OCI-LY3 (cell line): ENCODE measurements around the gene WDR83.

ENCODE experiments used
- H2AFZ ChIP-seq: fragments of 200-600, 300-600 bp; shearing (Covaris generic); 2 replicates; pipeline ENCODE4 v1.6.0; 2014; ENCODE audit warnings: antibody characterized with exemption, low read depth, low read length
- H3K27ac ChIP-seq: fragments of 200-600, 300-600 bp; sonication (generic); 2 replicates; pipeline ENCODE4 v1.5.1; 2014; ENCODE audit warnings: mild to moderate bottlenecking, low read length, moderate library complexity, mixed read lengths
- H3K27me3 ChIP-seq: fragments of 200-600, 300-600 bp; sonication (generic); 2 replicates; pipeline ENCODE4 v1.6.1; 2014; ENCODE audit warnings: low read depth, low read length, mixed read lengths
- H3K36me3 ChIP-seq: fragments of 200-600, 300-600 bp; sonication (generic); replicated peaks from 2 replicates; pipeline ENCODE3; 2014; ENCODE audit warnings: low read depth, low read length, mixed read lengths
- H3K4me1 ChIP-seq: fragments of 300-600, 200-600 bp; sonication (generic); 2 replicates; pipeline ENCODE4 v1.6.1; 2014; ENCODE audit warnings: low read length, mixed read lengths
- H3K4me2 ChIP-seq: fragments of 200-600, 300-600 bp; sonication (generic); 2 replicates; pipeline ENCODE4 v1.6.1; 2014; ENCODE audit warnings: low read length, mixed read lengths
- H3K4me3 ChIP-seq: fragments of 300-600, 200-600 bp; sonication (generic); 2 replicates; pipeline ENCODE4 v1.5.1; 2014; ENCODE audit warnings: antibody characterized with exemption, mild to moderate bottlenecking, low read length, moderate library complexity
- H3K79me2 ChIP-seq: fragments of 300-600, 200-600 bp; shearing (Covaris generic); 2 replicates; pipeline ENCODE4 v1.6.1; 2014; ENCODE audit warnings: mild to moderate bottlenecking, low read length, mixed read lengths
- H3K9ac ChIP-seq: fragments of 300-600, 200-600 bp; shearing (Covaris generic); 2 replicates; pipeline ENCODE4 v1.6.0; 2014; ENCODE audit warnings: mild to moderate bottlenecking, low read length, moderate library complexity
- H3K9me3 ChIP-seq: fragments of 200-600, 300-600 bp; shearing (Covaris generic); 2 replicates; pipeline ENCODE4 v1.6.1; 2014; ENCODE audit warnings: low read length, mixed read lengths; ENCODE audit not compliant: insufficient read depth
- H4K20me1 ChIP-seq: fragments of 200-600, 300-600 bp; sonication (generic); 2 replicates; pipeline ENCODE4 v1.6.1; 2016; ENCODE audit warnings: low read length, mixed read lengths; ENCODE audit not compliant: insufficient read depth
- EZH2phosphoT487 ChIP-seq: fragments of 200-600 bp; shearing (Covaris generic); IDR thresholded peaks from 2 replicates; pipeline ENCODE4 v1.6.1; 2018; ENCODE audit warnings: antibody characterized with exemption, mixed run types, low read depth
- TF ChIP-seq, protein P1 (sequence below): fragments of 200-600, 300-600 bp; sonication (generic); IDR thresholded peaks from 2 replicates; pipeline ENCODE4 v1.5.1; 2014; ENCODE audit warnings: antibody characterized with exemption, low read length, low read depth

WDR83 gene

DNA sequence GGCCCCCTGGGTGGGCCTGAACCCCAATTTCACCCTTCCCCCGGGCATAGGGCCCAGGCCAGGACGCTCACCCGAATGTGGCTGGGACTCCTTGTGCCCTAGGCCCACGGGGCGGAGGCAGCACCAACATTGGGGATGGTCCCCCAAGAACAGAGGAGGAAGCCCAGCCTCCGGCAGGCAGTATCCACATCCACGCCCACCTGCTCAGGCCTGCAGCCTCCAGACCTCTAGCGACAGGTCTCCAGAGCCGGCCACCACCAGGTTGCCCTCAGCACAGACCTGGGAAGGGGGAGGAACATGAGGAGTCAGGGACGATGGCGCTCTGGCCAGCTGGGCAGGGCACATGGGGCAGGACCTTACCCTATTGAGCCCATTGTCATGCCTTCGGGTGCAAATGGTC is 22.4 kb downstream of the WDR83 start:
- Histone ChIP-seq H3K4me1 (no peaks in the 10 kb centered on the region), H3K27ac (no peak overlapping the region), H3K9ac (no peak overlapping the region), H4K20me1 (no peaks in the 10 kb centered on the region), H2AFZ (no peak overlapping the region), H3K4me3 (no peak overlapping the region), H3K9me3 (no peaks in the 10 kb centered on the region), H3K36me3 (no peaks in the 10 kb centered on the region), H3K27me3 (no peaks in the 10 kb centered on the region), H3K4me2 (no peak overlapping the region), H3K79me2 (no peaks in the 10 kb centered on the region)
- TF ChIP-seq, protein P1, sequence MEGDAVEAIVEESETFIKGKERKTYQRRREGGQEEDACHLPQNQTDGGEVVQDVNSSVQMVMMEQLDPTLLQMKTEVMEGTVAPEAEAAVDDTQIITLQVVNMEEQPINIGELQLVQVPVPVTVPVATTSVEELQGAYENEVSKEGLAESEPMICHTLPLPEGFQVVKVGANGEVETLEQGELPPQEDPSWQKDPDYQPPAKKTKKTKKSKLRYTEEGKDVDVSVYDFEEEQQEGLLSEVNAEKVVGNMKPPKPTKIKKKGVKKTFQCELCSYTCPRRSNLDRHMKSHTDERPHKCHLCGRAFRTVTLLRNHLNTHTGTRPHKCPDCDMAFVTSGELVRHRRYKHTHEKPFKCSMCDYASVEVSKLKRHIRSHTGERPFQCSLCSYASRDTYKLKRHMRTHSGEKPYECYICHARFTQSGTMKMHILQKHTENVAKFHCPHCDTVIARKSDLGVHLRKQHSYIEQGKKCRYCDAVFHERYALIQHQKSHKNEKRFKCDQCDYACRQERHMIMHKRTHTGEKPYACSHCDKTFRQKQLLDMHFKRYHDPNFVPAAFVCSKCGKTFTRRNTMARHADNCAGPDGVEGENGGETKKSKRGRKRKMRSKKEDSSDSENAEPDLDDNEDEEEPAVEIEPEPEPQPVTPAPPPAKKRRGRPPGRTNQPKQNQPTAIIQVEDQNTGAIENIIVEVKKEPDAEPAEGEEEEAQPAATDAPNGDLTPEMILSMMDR, result no peak
- no peak for TF ChIP-seq EZH2phosphoT487

DNA sequence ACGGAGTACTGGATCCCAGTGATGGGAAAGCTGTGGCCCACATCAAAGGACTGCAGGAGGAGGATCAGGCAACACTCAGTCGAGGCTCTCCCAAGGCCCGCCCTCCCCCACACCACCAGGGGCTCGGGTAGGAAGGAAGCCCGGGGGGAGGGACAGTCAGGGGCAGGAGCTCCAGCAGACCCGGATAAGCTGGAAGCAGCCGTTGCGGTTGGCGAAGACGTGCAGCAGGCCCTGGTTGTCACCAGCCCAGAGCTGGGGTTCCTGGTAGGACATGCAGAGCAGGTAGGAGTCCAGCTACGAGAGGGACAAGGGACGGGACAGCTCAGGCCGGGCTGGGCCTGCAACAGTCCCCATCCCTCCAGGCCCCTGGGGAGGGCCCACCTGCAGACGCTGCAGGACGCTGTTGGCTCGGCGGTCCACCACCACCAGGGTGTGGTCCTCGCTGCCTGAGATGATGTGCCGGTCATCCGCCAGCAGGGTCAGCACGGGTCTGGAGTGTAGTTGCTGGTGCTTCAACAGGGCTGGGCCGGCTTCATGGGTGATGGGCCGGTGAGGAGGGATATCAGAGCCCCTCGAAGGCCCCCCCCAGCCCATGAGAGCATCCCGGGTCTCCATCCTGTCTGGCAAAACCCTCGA is 23.1 kb downstream of the WDR83 start:
- Histone ChIP-seq H3K4me2 (no peak overlapping the region), H3K27me3 (no peaks in the 10 kb centered on the region), H3K4me3 (no peak overlapping the region), H3K79me2 (no peaks in the 10 kb centered on the region), H3K9me3 (no peaks in the 10 kb centered on the region), H3K36me3 (no peaks in the 10 kb centered on the region), H3K4me1 (no peaks in the 10 kb centered on the region), H4K20me1 (no peaks in the 10 kb centered on the region), H3K27ac (no peak overlapping the region), H2AFZ (no peak overlapping the region), H3K9ac (no peak overlapping the region)
- TF ChIP-seq EZH2phosphoT487, result no peak
- TF ChIP-seq, protein P1, result no peak

DNA sequence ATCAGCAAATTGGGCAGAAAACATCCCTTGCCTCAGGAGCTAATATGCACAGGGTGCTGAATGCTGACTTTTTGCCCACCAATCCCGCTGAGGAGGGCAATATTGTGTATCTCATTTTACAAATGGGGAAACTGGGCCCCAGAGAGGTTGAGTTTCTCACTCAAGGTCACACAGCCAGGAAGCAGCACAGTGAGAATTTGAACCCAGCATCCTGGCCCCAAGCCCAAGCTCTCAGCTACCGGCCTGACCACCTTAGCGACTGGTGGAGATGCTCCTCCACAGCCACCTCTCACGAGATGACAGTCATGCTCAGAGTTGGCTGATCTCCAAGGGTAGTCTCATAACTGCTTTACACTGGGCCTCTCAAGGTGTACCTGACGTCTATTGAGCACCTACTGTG is 26.4 kb downstream of the WDR83 start:
- H2AFZ ChIP-seq, result no peak overlapping the region
- no peak overlapping the region for H3K4me2 ChIP-seq
- H4K20me1 ChIP-seq, result no peaks in the 10 kb centered on the region
- H3K79me2 ChIP-seq, result no peaks in the 10 kb centered on the region
- H3K9ac ChIP-seq, result no peak overlapping the region
- H3K4me3 ChIP-seq, result no peak overlapping the region
- H3K4me1 ChIP-seq, result peaks cover 19% of the 10 kb centered on the region
- no peak overlapping the region for H3K27ac ChIP-seq
- H3K9me3 ChIP-seq, result no peaks in the 10 kb centered on the region
- TF ChIP-seq EZH2phosphoT487, result no peak
- TF ChIP-seq, protein P1, result no peak
- no peaks in the 10 kb centered on the region for H3K36me3 ChIP-seq
- no peaks in the 10 kb centered on the region for H3K27me3 ChIP-seq

DNA sequence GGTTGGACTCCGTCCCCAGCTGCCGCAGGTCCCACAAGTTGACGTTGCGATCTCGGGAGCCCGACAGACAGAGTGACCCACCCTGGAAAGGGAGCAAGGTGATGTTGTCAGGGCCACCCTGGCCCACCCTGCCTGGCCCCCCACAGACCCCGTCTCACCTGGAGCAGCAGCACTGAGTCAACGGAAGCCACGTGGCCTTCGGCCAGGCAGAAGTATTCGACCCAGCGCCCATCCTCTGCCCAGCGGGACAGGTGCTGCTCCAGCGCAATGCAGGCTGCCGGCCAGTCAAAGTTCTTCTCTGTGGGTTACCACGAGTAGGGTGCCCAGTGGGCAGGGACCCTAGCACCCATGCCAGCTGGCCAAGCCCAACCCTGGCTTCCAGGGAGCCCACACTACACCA is 28.0 kb downstream of the WDR83 start:
- Histone ChIP-seq H3K36me3 (peaks cover 13% of the 10 kb centered on the region), H3K27me3 (no peaks in the 10 kb centered on the region), H4K20me1 (no peaks in the 10 kb centered on the region), H2AFZ (no peak overlapping the region), H3K9ac (no peak overlapping the region), H3K9me3 (no peaks in the 10 kb centered on the region), H3K27ac (no peak overlapping the region), H3K4me1 (peaks cover 24% of the 10 kb centered on the region), H3K4me2 (no peak overlapping the region), H3K4me3 (no peak overlapping the region), H3K79me2 (no peaks in the 10 kb centered on the region)
- TF ChIP-seq, protein P1, result no peak
- no peak for TF ChIP-seq EZH2phosphoT487
